Kidney glomerular epithelial cell (primary cell): ENCODE results near the gene GGT5.
"Not testable (repeated sequence)": the region's sequence is repeated elsewhere in the genome, so short reads cannot be mapped to it uniquely, and the experiment has no call there.

Experiments used
- DNase-seq: peaks from one replicate; lab custom pipeline; 2025; lab: John Stamatoyannopoulos, UW

GGT5 gene

GRCh38 chr22:24245030-24245431, at the start of gene GGT5:
Gene GGT5 (minus strand): TSS chr22:24245082. CDS start chr22:24244725, 357 bp downstream.
- not testable (repeated sequence) for DNase-seq

- DNase-seq, result not testable (repeated sequence)
These were observed 47.4 kb upstream of the GGT5 start for GRCh38 chr22:24292202-24292830.

- DNase-seq, result no peak
These were observed 46.8 kb upstream of the GGT5 start for GRCh38 chr22:24291515-24292201.

- DNase-seq, result no peak
These were observed 45.6 kb upstream of the GGT5 start for GRCh38 chr22:24290459-24290858.

GRCh38 chr22:24289741-24290163, 44.9 kb upstream of the GGT5 start:
- peak; percentile 10 for DNase-seq

GRCh38 chr22:24289114-24289513, 44.2 kb upstream of the GGT5 start:
- DNase-seq, result no peak

GRCh38 chr22:24287801-24288200, 42.9 kb upstream of the GGT5 start:
- not testable (repeated sequence) for DNase-seq

GRCh38 chr22:24287212-24287611, 42.3 kb upstream of the GGT5 start:
- DNase-seq, result not testable (repeated sequence)

GRCh38 chr22:24285245-24285644, 40.4 kb upstream of the GGT5 start:
- DNase-seq, result no peak

- peak; percentile 33 for DNase-seq
These were observed 39.9 kb upstream of the GGT5 start for GRCh38 chr22:24284747-24285203.

- no peak for DNase-seq
These were observed 37.5 kb upstream of the GGT5 start for GRCh38 chr22:24282401-24282800.

- DNase-seq, result not testable (repeated sequence)
These were observed 35.5 kb upstream of the GGT5 start for GRCh38 chr22:24280363-24280762.

- DNase-seq, result not testable (repeated sequence)
These were observed 30.0 kb upstream of the GGT5 start for GRCh38 chr22:24274696-24275405.

- DNase-seq, result not testable (repeated sequence)
These were observed 29.0 kb upstream of the GGT5 start for GRCh38 chr22:24273906-24274305.

GRCh38 chr22:24273031-24273430, 28.1 kb upstream of the GGT5 start:
- DNase-seq, result not testable (repeated sequence)

GRCh38 chr22:24271386-24271854, 26.5 kb upstream of the GGT5 start:
- DNase-seq, result no peak

- peak; percentile 77 for DNase-seq
These were observed 25.9 kb upstream of the GGT5 start, which contains the start of gene SPECC1L for GRCh38 chr22:24270556-24271385. Gene SPECC1L (plus strand): TSS chr22:24270831. CDS start chr22:24302232, 31,401 bp downstream.

GRCh38 chr22:24266495-24266894, 21.6 kb upstream of the GGT5 start:
- DNase-seq, result not testable (repeated sequence)

GRCh38 chr22:24265734-24266133, 20.9 kb upstream of the GGT5 start:
- DNase-seq, result no peak

- DNase-seq, result not testable (repeated sequence)
These were observed 19.5 kb upstream of the GGT5 start for GRCh38 chr22:24264329-24264896.

- DNase-seq, result not testable (repeated sequence)
These were observed 18.6 kb upstream of the GGT5 start for GRCh38 chr22:24263479-24263878.
